Prostate gland (tissue), 2 donors: ENCODE measurements around the gene PITPNB.

Experiments
- CTCF ChIP-seq, 4 experiments: fragments of 200-600 bp in 2 of 4; fragments of 450-650 bp in 2 of 4; sonication (generic) in 2 of 4; IDR thresholded peaks; 1 replicate in 3 of 4; 2 replicates in 1 of 4; pipeline ENCODE4 v1.5.1; 2016 to 2019; ENCODE audit warnings: antibody characterized with exemption in 4 of 4, mild to moderate bottlenecking in 2 of 4, moderate library complexity in 2 of 4
- POLR2A ChIP-seq: fragments of 450-650 bp; IDR thresholded peaks from one replicate; pipeline ENCODE4 v1.6.1; 2016; ENCODE audit warnings: antibody characterized with exemption, mild to moderate bottlenecking

DNA sequence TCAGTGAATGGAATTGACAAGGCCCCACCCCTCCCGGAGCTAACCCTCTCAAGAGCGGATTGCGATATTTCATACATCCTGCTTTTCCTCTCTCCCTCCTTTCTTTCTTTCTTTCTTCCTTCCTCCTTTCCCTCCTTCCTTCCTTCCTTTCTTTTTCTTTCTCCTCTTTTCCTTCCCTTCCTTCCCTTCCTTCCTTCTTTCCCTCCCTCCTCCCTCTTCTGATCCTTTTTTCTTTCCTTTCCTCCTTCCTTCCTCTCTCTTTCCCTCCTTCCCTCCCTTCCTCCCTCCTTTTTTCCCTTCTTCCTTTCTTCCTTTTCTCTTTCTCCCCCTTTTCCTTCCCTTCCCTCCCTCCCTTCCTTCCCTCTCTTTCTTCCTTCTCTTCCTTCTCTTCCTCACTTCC, 102.5 kb downstream of the PITPNB start:
- TF ChIP-seq CTCF (IDR thresholded peaks at IDR 0.05) (no peak), POLR2A (no peak)
